OCI-M2 (cell line): Measurements from ENCODE around the gene PKIG.
"Not testable (repeated sequence)": the region's sequence is repeated elsewhere in the genome, so short reads cannot be mapped to it uniquely, and the experiment has no call there.

Experiments used
- DNase-seq: peaks from one replicate; lab custom pipeline; 2025; ENCODE audit not compliant: unreplicated experiment; lab: John Stamatoyannopoulos, UW

Gene PKIG

GRCh38 chr20:44571362-44571988 lies 10.9 kb upstream of the PKIG start:
- DNase-seq = no peak

GRCh38 chr20:44572551-44573500 lies 9.6 kb upstream of the PKIG start:
- no peak for DNase-seq

- no peak for DNase-seq
Measured at GRCh38 chr20:44573501-44573869, 8.9 kb upstream of the PKIG start.

GRCh38 chr20:44574372-44574771 lies 8.0 kb upstream of the PKIG start:
- DNase-seq = no peak

- no peak for DNase-seq
Measured at GRCh38 chr20:44576297-44576696, 6.1 kb upstream of the PKIG start.

GRCh38 chr20:44579313-44580081 lies 2.9 kb upstream of the PKIG start:
- no peak for DNase-seq

GRCh38 chr20:44580581-44581268 lies 1.7 kb upstream of the PKIG start:
- DNase-seq = no peak

- no peak for DNase-seq
Measured at GRCh38 chr20:44581515-44581914, 864 bp upstream of the PKIG start.

GRCh38 chr20:44583157-44583556 lies 778 bp downstream of the PKIG start:
- no peak for DNase-seq

GRCh38 chr20:44584162-44584561 lies 1.8 kb downstream of the PKIG start:
- DNase-seq = no peak

- DNase-seq = no peak
Measured at GRCh38 chr20:44585057-44585963, 2.9 kb downstream of the PKIG start.

GRCh38 chr20:44586289-44586911 lies 4.0 kb downstream of the PKIG start:
- DNase-seq = no peak

- DNase-seq = no peak
Measured at GRCh38 chr20:44587035-44587980, 4.9 kb downstream of the PKIG start.

GRCh38 chr20:44588321-44588720 lies 5.9 kb downstream of the PKIG start:
- not testable (repeated sequence) for DNase-seq

- no peak for DNase-seq
Measured at GRCh38 chr20:44589537-44589936, 7.2 kb downstream of the PKIG start.

GRCh38 chr20:44590980-44591778 lies 8.8 kb downstream of the PKIG start:
- no peak for DNase-seq

GRCh38 chr20:44592366-44592765 lies 10.0 kb downstream of the PKIG start:
- DNase-seq = no peak

GRCh38 chr20:44593751-44594150 lies 11.4 kb downstream of the PKIG start:
- no peak for DNase-seq
